NAMALWA (cell line): ENCODE results near the gene MOB2.

Experiments
- DNase-seq: peaks from one replicate; pipeline ENCODE4 v3.0.0-alpha.2; 2015; ENCODE audit warnings: low spot score

Gene MOB2

DNA sequence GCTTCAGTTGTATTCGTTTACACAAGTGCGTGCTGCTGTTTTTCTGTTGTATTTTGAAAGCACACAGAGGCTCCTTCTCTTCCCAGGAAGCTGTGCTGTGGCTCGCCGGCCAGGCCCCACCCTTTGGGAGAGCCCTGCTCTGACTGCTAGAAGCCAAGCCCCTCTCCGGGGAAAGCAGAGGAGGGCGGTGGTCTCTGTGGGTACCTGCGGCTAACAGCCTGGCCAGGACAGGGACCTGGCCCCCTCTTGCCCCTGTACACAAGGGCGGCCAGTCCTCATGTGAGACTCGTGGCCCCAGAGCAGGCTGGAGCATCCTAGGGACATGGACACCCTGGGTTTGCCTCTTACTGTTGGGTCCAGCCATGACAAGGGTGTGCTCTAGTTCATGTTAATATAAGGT lies 14.8 kb downstream of the MOB2 start:
- no peak for DNase-seq

- no peak for DNase-seq
Observed at GRCh38 chr11:1470681-1471611, 15.6 kb downstream of the MOB2 start.

GRCh38 chr11:1469911-1470680 lies 16.5 kb downstream of the MOB2 start:
- DNase-seq = no peak

DNA sequence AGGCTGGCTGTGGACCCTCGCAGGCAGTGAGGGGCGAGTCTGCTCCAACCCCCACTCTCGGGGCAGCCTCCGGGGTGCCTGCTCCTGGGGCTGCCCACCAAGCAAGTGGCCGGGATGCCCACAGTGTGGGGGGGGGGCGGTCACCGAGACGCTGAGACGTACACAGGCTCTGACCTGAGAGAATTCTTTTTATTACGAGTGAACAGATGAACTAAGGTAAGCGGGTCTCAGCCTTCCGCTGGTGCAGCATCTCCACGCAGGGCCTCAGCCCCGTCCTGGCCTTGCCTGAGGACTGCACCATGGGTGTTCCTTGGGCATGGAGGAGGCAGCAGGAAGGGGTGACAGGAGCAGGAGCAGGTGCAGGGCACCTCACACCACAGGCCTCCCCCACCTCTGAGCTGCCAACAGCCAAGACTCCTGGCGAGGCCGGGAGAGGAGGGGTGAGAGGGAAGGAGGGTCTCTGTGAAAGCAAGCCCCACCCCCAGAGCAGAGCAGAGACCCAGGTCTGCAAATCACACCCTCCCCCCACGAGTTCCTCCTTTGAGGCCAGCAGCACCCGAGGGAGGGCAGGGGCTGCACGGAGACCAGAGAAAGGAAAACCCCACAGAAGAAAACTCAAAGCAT lies 17.2 kb downstream of the MOB2 start:
- DNase-seq = no peak

DNA sequence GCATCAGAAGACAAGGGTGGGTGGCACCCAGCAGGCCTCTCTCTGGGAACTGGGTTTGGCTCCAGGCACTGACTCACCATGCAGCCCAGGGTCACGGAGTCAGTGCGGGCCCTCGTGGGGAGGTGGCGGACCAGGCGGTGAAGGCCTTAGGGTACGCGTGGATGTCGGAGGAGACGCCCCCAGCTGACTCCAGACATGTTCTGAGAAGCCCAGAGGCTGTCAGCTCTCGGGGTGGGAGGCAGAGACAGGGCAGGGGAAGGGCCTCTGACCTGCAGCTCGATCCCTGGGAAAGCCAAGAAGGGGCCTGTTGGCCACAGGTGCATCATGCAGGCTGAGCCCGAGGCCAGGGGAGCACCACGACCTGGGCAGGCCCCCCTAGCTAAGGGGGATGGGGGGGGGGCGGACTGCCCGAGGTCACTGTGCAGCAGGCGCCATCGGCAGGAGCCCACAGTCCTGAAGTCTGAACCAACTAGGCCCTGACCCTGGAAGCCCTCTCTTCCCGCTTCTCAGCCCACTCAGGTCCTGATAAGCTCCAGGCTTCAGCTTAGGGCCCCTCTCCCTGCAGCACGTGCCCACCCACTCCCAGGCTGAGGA lies 18.0 kb downstream of the MOB2 start:
- no peak for DNase-seq

DNA sequence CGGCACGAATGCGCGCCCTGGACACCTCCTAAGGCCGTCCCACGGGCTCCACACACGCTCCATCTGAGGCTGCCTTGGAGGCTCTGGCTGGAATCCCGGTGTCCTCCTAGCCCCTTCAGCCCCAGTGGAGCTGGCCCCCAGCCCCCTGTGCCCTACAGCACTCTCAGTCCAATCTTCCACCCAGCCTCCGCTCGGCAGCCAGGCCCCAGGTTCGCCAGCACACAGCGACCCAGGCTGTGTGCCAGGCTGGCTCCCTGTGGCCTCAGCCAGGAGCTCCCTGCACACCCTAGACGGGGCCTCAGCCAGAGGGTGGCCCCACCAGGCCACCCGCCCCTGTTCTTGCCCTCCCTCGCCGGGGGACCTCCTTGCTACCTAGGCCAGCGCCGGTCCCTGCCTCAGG lies 18.6 kb downstream of the MOB2 start:
- no peak for DNase-seq

DNA sequence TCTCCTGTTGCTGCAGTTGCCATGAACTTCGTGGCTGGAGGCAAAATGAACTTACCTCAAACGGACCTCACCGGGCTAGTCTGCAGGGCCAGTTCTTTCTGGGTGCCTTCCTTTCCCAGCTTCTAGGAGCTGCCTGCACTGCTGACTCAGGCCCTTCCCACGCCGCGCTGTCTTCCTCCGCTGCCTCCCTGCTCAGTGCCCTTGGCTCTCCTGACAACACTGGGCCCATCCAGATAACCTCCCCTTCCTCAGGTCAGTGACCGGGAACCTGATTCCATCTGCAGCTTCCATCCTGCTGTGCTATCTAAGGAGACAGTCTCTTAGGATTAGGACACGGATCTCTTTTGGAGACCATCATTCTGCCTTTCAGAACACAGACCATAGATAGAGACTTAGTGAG lies 19.3 kb downstream of the MOB2 start:
- no peak for DNase-seq

DNA sequence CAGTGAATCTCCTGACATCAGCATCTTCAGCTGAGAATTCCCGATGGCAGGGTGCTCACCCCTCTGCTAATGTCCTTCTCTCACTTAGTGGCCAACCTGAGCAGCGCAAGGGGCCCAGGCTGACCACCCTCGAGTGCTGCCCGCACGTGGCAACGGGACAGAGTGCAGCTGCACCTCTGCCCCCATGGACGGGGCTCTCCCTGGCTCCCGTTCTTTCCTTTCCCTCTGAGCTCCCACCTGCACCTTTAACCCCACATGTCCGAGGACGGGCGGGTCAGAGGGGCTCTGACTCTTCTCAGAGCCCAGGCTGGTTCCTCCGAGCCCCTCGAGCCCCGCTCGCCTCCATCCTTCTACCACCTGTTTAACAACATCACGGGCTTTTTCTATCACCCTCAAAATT lies 19.8 kb downstream of the MOB2 start:
- DNase-seq = no peak

DNA sequence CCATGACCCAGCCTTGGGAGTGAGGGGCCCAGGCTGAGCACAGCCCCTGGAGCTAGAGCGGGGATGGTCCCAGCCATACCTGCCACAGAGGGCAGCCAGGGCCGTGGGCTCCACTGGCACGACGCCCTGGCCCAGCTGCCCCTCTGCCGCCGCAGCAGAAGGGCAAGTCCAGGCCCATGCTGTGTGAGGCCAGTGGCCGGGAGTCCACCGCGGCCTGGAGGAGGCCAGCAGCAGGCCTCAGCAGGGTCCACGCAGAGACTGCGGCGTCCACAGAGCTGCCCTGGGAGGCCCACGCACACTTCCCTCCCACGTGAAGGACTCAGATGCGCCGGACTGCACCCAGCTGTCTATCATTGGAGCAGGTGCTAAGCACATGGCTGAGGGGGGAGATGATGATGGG lies 23.5 kb downstream of the MOB2 start:
- no peak for DNase-seq

DNA sequence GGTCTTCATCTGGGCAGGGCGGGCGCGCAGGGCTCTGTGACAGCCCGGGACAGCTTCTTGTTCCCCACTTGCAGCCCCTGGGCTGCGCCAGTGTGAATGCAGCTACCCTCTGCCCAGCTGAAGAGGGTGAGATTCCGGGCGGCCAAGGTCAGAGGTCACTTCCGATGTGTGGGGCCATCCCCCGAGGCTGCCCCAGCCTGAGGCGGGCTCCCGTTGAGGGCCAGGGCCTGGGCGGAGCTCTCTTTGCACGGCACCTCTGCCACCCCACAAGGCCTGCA lies 23.9 kb downstream of the MOB2 start:
- no peak for DNase-seq

DNA sequence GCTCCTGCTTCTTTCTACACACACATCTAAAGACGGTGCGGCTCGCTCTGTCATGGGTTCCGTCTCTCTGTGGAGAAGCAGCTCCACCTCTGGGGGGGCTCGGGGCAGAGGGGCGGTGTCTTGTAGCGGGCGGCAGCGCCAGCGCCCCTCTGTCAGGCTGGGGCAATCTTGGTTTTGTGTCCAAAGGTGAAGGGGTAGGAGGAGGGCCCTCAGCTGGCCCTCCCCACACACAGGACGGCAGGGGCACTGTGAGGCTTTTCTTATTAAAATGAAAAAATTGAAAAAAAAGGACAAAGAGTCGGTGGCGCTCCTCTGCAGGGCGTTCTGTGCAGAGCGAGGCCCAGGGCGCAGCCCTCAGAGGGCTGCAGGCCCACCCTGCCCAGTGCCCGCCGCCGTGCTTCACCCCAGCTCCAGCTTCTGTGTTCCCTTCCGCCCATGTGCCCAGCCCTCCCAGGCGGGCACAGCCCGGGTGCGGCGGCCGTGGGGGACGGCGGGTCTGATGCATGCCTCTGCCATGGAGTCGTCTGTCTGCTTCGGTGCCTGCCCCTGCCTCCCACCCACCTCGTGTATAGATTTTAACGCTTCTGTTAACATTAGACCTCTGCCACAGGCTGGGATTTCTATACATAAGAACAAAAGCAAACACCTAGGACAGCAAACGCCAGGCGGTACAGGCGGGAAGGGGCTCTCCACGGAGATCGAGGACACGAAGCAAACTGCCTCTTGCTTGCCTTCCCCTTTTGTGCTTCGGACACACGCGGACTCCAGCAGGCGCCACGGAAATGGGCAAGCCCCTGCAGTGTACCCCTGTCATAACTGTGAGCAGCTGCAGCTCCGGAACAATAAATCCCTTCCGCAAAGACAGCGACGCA lies 24.5 kb downstream of the MOB2 start:
- no peak for DNase-seq

DNA sequence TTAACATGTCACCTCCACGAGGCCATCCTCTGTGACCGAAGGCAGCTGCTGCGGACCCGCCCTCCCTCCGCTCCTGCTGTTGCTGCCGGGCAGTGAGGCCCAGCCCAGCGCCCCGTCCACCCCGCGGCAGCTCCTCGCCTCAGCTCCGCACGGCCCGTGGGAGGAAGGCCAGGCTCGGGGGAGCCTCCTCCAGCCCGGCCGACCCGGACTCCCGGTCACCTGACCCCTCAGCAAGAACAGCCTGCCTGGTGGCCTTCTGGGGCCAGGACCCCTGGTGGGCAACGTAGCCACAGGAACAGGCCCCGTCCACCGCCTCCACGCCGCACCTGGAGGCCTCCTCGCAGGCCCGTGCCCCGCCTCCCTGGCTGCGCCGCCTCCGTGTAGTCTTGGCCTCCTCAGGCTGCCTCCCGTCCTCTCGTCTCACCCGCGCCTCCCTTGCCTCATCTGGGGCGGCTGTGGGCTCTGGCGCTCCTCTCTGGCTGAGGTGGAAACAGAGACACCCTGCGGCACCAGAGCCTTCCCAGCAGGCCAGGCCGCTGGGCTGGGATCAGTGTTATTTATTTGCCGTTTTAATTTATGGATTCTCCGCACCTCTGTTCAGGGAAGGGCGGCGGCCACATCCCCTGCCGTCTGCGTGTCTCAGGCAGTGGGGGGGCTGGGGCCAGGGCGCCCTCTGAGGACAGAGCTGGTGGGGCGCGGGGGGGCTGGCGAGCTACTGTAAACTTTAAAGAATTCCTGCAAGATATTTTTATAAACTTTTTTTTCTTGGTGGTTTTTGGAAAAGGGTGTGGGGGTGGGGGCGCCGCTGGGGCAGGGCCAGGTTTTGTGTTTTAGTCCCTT lies 25.4 kb downstream of the MOB2 start:
- no peak for DNase-seq

DNA sequence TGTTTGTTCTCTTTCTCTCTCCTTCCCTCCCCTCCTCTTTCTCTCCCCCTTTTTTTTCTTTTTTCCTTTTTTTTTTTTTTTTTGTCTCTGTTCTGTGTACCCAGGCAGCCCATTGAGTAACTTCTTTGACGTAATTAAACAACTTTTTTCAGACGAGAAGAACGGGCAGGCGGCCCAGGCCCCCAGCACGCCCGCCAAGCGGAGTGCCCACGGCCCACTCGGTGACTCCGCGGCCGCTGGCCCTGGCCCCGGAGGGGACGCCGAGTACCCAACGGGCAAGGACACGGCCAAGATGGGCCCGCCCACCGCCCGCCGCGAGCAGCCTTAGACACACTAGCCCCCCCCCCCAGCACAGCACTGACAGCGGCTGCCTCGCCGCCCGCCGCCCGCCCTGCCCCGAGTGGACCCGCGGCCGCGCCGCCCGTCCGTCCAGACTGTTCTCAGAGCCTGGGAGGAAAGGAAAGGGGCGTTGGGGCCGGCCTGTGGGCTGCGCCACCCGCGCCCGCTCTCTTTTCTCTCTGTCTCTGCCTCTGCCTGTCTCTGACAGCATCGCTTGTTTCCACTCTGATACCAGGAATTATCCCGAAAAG lies 26.1 kb downstream of the MOB2 start:
- no peak for DNase-seq

- no peak for DNase-seq
Observed at GRCh38 chr11:1459764-1460395, 26.7 kb downstream of the MOB2 start.

DNA sequence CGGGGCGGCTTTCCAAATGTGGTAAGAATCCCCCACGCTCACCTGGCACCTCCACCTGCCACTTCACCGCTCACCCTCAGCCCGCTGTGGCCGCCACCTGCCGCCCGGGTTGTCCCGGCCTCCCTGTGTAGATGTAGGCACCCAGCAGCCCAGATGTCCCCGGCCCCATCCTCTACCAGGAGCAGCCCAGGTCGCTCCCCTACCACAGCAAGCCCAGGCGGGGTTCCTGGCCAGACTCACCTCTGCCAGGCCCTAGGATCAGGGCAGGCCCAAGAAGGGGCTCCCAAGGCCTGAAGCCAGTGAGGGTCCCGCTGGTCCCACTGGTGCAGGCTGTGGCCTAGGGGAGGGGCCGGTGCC lies 27.4 kb downstream of the MOB2 start:
- DNase-seq = no peak

DNA sequence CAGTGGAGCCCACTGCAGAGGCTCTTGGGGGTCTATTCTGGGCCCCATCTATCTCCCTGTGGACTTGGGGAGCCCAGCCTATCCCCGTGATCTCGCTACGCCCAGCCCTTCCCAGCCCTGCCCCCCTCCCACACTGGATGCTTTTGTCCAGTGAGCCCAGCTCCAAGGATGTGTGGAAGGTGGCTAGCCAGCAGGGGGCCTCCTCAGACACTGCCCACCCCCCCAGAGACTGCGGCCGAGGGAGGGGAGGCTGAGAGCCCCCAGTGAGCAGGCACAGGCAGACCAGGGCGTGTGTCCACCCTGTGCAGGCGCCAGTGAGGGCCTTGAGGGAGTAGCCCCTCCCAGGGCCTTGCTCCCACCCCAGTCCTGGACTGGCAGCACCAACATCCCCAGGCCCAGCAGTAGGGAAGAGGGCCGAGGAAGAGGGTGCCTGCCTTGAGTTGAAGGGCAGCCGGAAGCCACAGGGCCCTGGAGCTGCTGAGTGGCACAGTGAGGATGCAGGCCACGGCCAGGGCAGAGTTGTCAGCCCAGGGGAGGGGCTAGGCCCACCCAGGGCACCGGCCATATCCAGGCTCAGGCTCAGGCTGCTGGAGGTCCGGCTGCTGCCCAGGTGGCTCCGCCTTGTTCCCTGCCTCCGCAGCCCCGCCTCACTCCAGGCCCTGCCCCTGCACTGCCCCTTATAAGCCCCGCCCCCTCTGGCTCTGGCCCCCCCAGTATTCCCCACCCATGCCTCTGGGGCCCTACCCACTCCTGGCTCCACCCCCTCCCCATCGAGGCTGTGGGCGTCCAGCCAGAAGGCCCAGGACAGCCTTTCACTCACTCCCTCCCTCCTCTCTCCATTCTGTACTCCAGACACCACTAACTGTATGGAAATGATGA lies 28.0 kb downstream of the MOB2 start:
- DNase-seq = no peak

DNA sequence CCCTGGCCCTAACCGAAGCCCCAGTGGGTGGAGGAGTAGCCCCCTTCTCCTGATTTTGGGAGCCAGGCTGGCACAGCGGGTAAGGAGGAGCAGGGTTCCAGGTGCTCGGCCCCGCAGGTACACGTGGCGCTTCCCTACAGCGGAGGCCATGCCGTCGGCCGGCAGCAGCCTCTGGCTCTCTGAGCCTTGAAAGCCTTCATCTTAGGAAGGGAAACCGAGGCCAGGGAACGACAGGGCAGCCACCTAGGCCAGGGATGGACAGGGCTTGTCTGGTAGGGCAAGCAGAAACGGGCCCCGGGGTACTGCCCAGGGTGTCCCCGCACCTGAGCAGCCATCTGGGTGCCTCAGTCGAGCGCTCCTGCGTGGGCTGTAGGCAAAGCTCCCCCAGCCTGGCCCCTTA lies 28.7 kb downstream of the MOB2 start:
- DNase-seq = no peak

- DNase-seq = no peak
Observed at GRCh38 chr11:1457326-1457680, 29.3 kb downstream of the MOB2 start.
